ENCODE data around the gene ABCA6.

The ABCA6 gene

GRCh38 chr17:69061721-69062556, 79.8 kb downstream of the ABCA6 start:
- TF ChIP-seq CTCF (IDR thresholded peaks at IDR 0.05; ENCODE audit: extremely low read depth, insufficient read depth, missing control alignments) = no peak
- in situ Hi-C loops (cut with MboI; ENCODE audit: low pct_unique_long_range_greater_than_20kb, low sequenced_read_pairs, unreplicated experiment) = no loop called here
- DNase-seq (ENCODE audit: low spot score) = no peak

- in situ Hi-C loops (cut with MboI; ENCODE audit: low pct_unique_long_range_greater_than_20kb, low sequenced_read_pairs, unreplicated experiment) = no loop called here
- no peak for TF ChIP-seq CTCF (IDR thresholded peaks at IDR 0.05; ENCODE audit: extremely low read depth, insufficient read depth, missing control alignments)
- no peak for DNase-seq (ENCODE audit: low spot score)
Measured at GRCh38 chr17:69060822-69061221, 80.9 kb downstream of the ABCA6 start, which contains the start of gene ABCA9. TSS of gene ABCA9 (minus strand) at chr17:69060927. CDS start at chr17:69051126, 9,801 bp downstream.

GRCh38 chr17:69059458-69060175, 82.1 kb downstream of the ABCA6 start:
- in situ Hi-C loops (cut with MboI; ENCODE audit: low pct_unique_long_range_greater_than_20kb, low sequenced_read_pairs, unreplicated experiment) = no loop called here
- TF ChIP-seq CTCF (IDR thresholded peaks at IDR 0.05; ENCODE audit: extremely low read depth, insufficient read depth, missing control alignments) = no peak
- DNase-seq (ENCODE audit: low spot score) = no peak

GRCh38 chr17:69058165-69058564, 83.5 kb downstream of the ABCA6 start:
- no peak for TF ChIP-seq CTCF (IDR thresholded peaks at IDR 0.05; ENCODE audit: extremely low read depth, insufficient read depth, missing control alignments)
- in situ Hi-C loops (cut with MboI; ENCODE audit: low pct_unique_long_range_greater_than_20kb, low sequenced_read_pairs, unreplicated experiment) = no loop called here

GRCh38 chr17:69057280-69057679, 84.4 kb downstream of the ABCA6 start:
- in situ Hi-C loops (cut with MboI; ENCODE audit: low pct_unique_long_range_greater_than_20kb, low sequenced_read_pairs, unreplicated experiment) = no loop called here
- DNase-seq (ENCODE audit: low spot score) = no peak
- TF ChIP-seq CTCF (IDR thresholded peaks at IDR 0.05; ENCODE audit: extremely low read depth, insufficient read depth, missing control alignments) = no peak

More at GRCh38 chr17:69058165-69058564, 83.5 kb downstream of the ABCA6 start:
- no peak for DNase-seq (ENCODE audit: low spot score)

GRCh38 chr17:69056179-69056823, 85.4 kb downstream of the ABCA6 start:
- in situ Hi-C loops (cut with MboI; ENCODE audit: low pct_unique_long_range_greater_than_20kb, low sequenced_read_pairs, unreplicated experiment) = no loop called here
- TF ChIP-seq CTCF (IDR thresholded peaks at IDR 0.05; ENCODE audit: extremely low read depth, insufficient read depth, missing control alignments) = no peak
- no peak for DNase-seq (ENCODE audit: low spot score)

All from GM13977 (cell line).